ENCODE measurements around the gene HSPA12A. TPM values are rescaled to one million over a fixed set of nuclear protein-coding genes. Genes with fewer than 3 reads are reported as not detected.

The HSPA12A gene
- total RNA-seq, 4 donors from 2014 or later = 125 to 187 (median 147) TPM

DNA sequence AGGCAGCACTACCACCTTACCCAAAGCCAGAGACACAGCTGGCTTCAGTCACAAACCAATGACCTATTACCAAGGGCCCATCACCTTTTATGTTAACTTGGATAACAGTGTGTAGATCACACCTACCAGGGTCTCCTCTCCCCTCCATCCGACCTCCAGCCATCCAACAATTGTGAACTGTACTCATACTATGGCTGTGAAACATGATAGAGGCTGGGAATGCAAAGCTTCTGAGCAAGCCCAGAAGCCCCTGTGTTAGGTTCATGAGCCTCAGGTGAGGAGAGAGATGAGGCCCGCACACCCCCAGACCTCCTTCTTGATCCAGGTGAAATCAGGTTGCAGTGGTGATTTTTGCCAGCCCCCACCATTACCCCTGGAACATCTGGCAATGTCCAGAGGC, 73.9 kb downstream of the HSPA12A start:
- H3K36me3 ChIP-seq = peaks cover 0 to 16% (median 0%) of the 10 kb centered on the region in 3 donors
- no peaks in the 10 kb centered on the region for H3K9me3 ChIP-seq
- H3K27me3 ChIP-seq = no peaks in the 10 kb centered on the region
- H3K4me3 ChIP-seq = peak overlapping the region in 1 of 4 donors; percentile 60
- no peak for TF ChIP-seq EP300 (IDR thresholded peaks at IDR 0.05)
- TF ChIP-seq, protein P1, sequence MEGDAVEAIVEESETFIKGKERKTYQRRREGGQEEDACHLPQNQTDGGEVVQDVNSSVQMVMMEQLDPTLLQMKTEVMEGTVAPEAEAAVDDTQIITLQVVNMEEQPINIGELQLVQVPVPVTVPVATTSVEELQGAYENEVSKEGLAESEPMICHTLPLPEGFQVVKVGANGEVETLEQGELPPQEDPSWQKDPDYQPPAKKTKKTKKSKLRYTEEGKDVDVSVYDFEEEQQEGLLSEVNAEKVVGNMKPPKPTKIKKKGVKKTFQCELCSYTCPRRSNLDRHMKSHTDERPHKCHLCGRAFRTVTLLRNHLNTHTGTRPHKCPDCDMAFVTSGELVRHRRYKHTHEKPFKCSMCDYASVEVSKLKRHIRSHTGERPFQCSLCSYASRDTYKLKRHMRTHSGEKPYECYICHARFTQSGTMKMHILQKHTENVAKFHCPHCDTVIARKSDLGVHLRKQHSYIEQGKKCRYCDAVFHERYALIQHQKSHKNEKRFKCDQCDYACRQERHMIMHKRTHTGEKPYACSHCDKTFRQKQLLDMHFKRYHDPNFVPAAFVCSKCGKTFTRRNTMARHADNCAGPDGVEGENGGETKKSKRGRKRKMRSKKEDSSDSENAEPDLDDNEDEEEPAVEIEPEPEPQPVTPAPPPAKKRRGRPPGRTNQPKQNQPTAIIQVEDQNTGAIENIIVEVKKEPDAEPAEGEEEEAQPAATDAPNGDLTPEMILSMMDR (IDR thresholded peaks at IDR 0.05) = no peak
- no peak for TF ChIP-seq POLR2A (IDR thresholded peaks at IDR 0.05)
- 63 to 84% methylated on average over 1 to 2 of the region's 2 CpGs for WGBS, 2 donors
- DNase-seq (ENCODE audit: low spot score in 2 of 2) = no peak
- H3K27ac ChIP-seq = peak overlapping the region in 3 of 4 donors; percentile 77 to 95 (median 94)
- peaks cover 0 to 58% (median 20%) of the 10 kb centered on the region in 4 donors for H3K4me1 ChIP-seq

DNA sequence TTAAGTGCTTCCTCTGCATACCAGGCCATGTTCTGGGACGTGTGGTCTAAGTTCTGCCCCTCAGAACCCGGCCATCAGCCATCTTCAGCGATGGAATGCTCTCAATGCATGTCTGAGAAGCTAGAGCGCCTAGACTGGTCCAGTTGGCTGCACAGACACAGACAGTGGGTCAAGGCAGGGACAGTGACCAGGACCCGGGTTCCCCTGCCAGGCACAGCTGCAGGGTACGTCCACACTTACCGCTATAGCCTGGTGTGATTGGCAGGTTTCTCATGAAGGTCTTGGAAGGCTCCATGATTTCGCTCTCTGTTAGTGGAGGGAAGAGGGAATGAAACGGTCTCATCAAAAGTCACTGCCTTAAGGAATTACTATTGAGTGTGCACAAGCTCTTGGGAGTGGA, 74.3 kb downstream of the HSPA12A start:
- Histone ChIP-seq H3K36me3 (peaks cover 0 to 11% (median 0%) of the 10 kb centered on the region in 3 donors), H3K4me3 (no peak overlapping the region), H3K9me3 (no peaks in the 10 kb centered on the region), H3K27me3 (no peaks in the 10 kb centered on the region), H3K4me1 (peaks cover 0 to 62% (median 20%) of the 10 kb centered on the region in 4 donors), H3K27ac (peak overlapping the region in 3 of 4 donors; percentile 46 to 95 (median 94))
- DNase-seq (ENCODE audit: low spot score in 2 of 2) = no peak
- 88 to 94% methylated on average over 7 to 9 of the region's 9 CpGs for WGBS, 2 donors
- TF ChIP-seq, protein P1 (IDR thresholded peaks at IDR 0.05) = no peak
- no peak for TF ChIP-seq POLR2A (IDR thresholded peaks at IDR 0.05)
- TF ChIP-seq EP300 (IDR thresholded peaks at IDR 0.05) = no peak

DNA sequence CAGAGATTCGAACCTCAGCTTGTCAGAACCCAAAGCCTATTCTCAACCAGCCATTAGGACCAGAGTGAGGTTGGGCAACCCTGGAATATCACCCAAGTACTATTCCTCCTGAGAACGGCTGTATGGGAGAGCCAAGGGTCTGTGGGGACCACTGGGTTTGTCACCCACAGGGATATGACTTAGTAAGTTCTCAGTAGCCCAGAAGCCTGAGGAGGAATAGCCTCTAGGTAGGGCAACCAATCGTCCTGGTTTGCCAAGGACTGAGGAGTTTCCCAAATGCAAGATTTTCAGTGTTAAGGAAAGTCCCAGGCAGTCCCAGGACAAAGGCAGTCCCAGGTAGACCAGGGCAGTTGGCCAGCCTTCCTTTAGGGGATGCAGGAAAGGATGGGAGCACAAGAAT, 74.9 kb downstream of the HSPA12A start:
- 88 to 91% methylated on average over 3 of the region's 3 CpGs for WGBS, 2 donors
- Histone ChIP-seq H3K4me1 (peaks cover 0 to 67% (median 20%) of the 10 kb centered on the region in 4 donors), H3K9me3 (no peaks in the 10 kb centered on the region), H3K4me3 (no peak overlapping the region), H3K36me3 (peaks cover 0 to 6% (median 0%) of the 10 kb centered on the region in 3 donors), H3K27ac (peak overlapping the region; percentile 62 to 95 (median 82)), H3K27me3 (no peaks in the 10 kb centered on the region)
- DNase-seq (ENCODE audit: low spot score in 2 of 2) = no peak
- TF ChIP-seq, protein P1 (IDR thresholded peaks at IDR 0.05) = no peak
- TF ChIP-seq POLR2A (IDR thresholded peaks at IDR 0.05) (no peak), EP300 (IDR thresholded peaks at IDR 0.05) (no peak)

DNA sequence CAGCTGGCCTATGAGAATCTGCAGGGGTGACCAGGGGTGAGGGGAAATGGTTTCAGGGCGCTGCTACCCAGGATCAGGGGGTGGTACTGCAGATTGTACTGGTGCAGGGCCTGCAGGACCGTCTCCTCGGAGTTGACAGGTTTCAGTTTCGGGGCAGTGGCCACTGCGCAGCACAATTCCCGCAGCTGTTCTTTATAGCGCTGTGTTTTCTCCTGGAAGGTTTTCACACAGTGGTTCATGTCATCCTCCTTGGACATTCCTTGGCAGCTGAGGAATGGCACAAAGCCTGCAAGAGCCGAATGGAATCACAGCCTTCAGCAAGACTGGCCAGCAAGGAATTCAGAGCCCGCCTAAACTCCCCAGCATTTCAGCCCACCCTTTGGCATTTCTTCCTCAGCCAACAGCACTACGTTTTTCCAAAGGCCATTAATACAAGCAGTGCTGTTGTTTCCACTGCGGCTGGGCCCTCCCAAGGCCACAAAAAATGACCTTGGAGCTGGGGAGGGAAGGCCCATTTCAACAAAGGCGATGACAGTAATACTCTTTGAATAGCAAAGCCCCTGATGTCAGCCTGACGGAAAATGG, 76.7 kb downstream of the HSPA12A start:
- Histone ChIP-seq H3K36me3 (no peaks in the 10 kb centered on the region), H3K27me3 (no peaks in the 10 kb centered on the region), H3K9me3 (no peaks in the 10 kb centered on the region), H3K4me1 (peaks cover 0 to 57% (median 23%) of the 10 kb centered on the region in 4 donors), H3K27ac (peak overlapping the region; percentile 62 to 95 (median 88)), H3K4me3 (peak overlapping the region; percentile 11 to 37 (median 20))
- TF ChIP-seq POLR2A (IDR thresholded peaks at IDR 0.05) (peak; percentile 10 to 11), EP300 (IDR thresholded peaks at IDR 0.05) (peak; percentile 40 to 93)
- TF ChIP-seq, protein P1 (IDR thresholded peaks at IDR 0.05) = no peak
- 19 to 25% methylated on average over 13 of the region's 13 CpGs for WGBS, 2 donors
- peak in 1 of 2 donors; percentile 36 for DNase-seq (ENCODE audit: low spot score in 2 of 2)

DNA sequence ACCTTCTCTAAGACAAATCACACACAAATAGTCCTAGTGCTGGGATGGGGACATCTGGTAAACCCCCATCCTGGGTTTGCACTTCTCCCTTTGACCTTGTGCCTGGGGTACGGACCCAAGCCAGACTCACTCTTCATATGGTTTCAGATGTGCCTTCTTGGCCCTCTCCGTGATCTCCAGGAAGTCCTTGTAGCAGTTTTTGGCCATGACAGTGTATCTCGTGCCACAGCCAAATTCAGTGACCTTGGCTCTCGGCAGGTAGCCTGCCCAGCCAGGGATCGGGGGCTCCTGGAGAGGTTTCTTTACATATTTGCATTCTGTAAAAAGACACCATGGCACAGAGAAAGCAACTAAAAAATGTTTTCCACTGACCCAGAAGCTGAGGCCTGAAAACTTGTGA, 77.7 kb downstream of the HSPA12A start:
- 70 to 74% methylated on average over 5 of the region's 5 CpGs for whole genome bisulfite sequencing, 2 donors
- Histone ChIP-seq H3K27ac (peak overlapping the region; percentile 62 to 95 (median 88)), H3K4me3 (no peak overlapping the region), H3K27me3 (no peaks in the 10 kb centered on the region), H3K9me3 (no peaks in the 10 kb centered on the region), H3K36me3 (no peaks in the 10 kb centered on the region), H3K4me1 (peaks cover 0 to 47% (median 19%) of the 10 kb centered on the region in 4 donors)
- DNase-seq (ENCODE audit: low spot score in 2 of 2) = no peak
- no peak for TF ChIP-seq EP300 (IDR thresholded peaks at IDR 0.05)
- TF ChIP-seq, protein P1 (IDR thresholded peaks at IDR 0.05) = no peak
- no peak for TF ChIP-seq POLR2A (IDR thresholded peaks at IDR 0.05)
